GM12878 (cell line): ENCODE results near the gene ACAP1. TPM values are rescaled to one million over a fixed set of nuclear protein-coding genes. Genes with fewer than 3 reads are reported as not detected.

Experiments
- ATAC-seq: fragments of 200-7000 bp; cut with Tn5 transposase; 3 replicates; pipeline ENCODE4 v1.9.1; 2020; ENCODE audit warnings: mild to moderate bottlenecking, moderate library complexity
- BruUV-seq: library from RNA; stranded (reverse); fragments of 400-500 nt; replicated peaks from 2 replicates; lab custom pipeline; 2021; lab: Mats Ljungman, UMichigan
- CTCF ChIA-PET: fragments of 300-600 bp; sonication (Branson Sonifier 250); formaldehyde crosslinking; extraction: SDS; loops from one replicate; lab custom pipeline; 2021; ENCODE audit warnings: inconsistent platforms; lab: Yijun Ruan, JAX
- POLR2A ChIA-PET: fragments of 350-600 bp; formaldehyde crosslinking; extraction: SDS; loops from one replicate; lab custom pipeline; 2021; ENCODE audit warnings: inconsistent platforms; lab: Charles Lee
- RAD21 ChIA-PET: fragments of 300-600 bp; sonication (Branson Sonifier 250); formaldehyde crosslinking; loops from one replicate; lab custom pipeline; 2023; ENCODE audit warnings: antibody characterized with exemption; ENCODE audit not compliant: unreplicated experiment; lab: Charles Lee
- SMC1A ChIA-PET: fragments of 300-600 bp; sonication (Branson Sonifier 250); formaldehyde crosslinking; loops from one replicate; lab custom pipeline; 2023; ENCODE audit not compliant: unreplicated experiment, uncharacterized antibody; lab: Charles Lee
- DNase-seq: peaks from one replicate; pipeline ENCODE4 v3.0.0-alpha.2; 2011; ENCODE audit warnings: low read depth, low spot score
- FAIRE-seq: peaks from 3 replicates; lab custom pipeline; 2011; peaks lifted over from hg19 to GRCh38; lab: Jason Lieb, UNC
- H2AFZ ChIP-seq: 2 replicates; pipeline ENCODE4 v1.6.0; 2011; ENCODE audit warnings: low read depth, low read length, control low read depth; ENCODE audit not compliant: control insufficient read depth
- H3K27ac ChIP-seq: 2 replicates; pipeline ENCODE4 v1.5.1; 2011; ENCODE audit warnings: control low read depth; ENCODE audit not compliant: control insufficient read depth, insufficient read depth
- H3K27me3 ChIP-seq, 2 experiments: replicated peaks in 1 of 2; 2 replicates each; pipeline versions ENCODE4 v1.6.0 to v1.6.1; 2011; ENCODE audit warnings: low read length in 1 of 2; ENCODE audit not compliant: control insufficient read depth in 2 of 2, insufficient read depth in 2 of 2
- H3K36me3 ChIP-seq, 2 experiments: 2 replicates each; pipeline ENCODE4 v1.5.1; 2011; ENCODE audit warnings: low read length in 1 of 2; ENCODE audit not compliant: control insufficient read depth in 2 of 2, insufficient read depth in 2 of 2
- H3K4me1 ChIP-seq: 2 replicates; pipeline ENCODE4 v1.6.1; 2011; ENCODE audit warnings: mild to moderate bottlenecking, low read length, moderate library complexity, mixed read lengths; ENCODE audit not compliant: control insufficient read depth, insufficient read depth
- H3K4me2 ChIP-seq: 2 replicates; pipeline ENCODE4 v1.6.0; 2011; ENCODE audit warnings: control low read depth; ENCODE audit not compliant: control insufficient read depth, insufficient read depth
- H3K4me3 ChIP-seq: fragments of 200-600 bp; sonication (generic); 2 replicates; pipeline ENCODE4 v1.5.1; 2016
- H3K79me2 ChIP-seq: 2 replicates; pipeline ENCODE4 v1.6.0; 2011; ENCODE audit warnings: low read length; ENCODE audit not compliant: control insufficient read depth, insufficient read depth
- H3K9ac ChIP-seq: 2 replicates; pipeline ENCODE4 v1.8.0; 2011; ENCODE audit warnings: low read length, control low read depth, mixed read lengths; ENCODE audit not compliant: control insufficient read depth, insufficient read depth
- H3K9me3 ChIP-seq: replicated peaks from 3 replicates; pipeline ENCODE4 v1.5.1; 2011; ENCODE audit warnings: mild to moderate bottlenecking, low read length; ENCODE audit not compliant: control insufficient read depth, insufficient read depth
- H4K20me1 ChIP-seq: 2 replicates; pipeline ENCODE4 v1.6.0; 2011; ENCODE audit not compliant: control insufficient read depth, insufficient read depth
- CBX3 ChIP-seq: fragments of 200-600 bp; sonication (generic); IDR thresholded peaks from 2 replicates; pipeline ENCODE4 v1.6.1; 2016; ENCODE audit warnings: low read depth, borderline replicate concordance
- CBX5 ChIP-seq: sonication (generic); IDR thresholded peaks from 2 replicates; pipeline ENCODE4 v1.6.1; 2016; ENCODE audit warnings: low read depth, moderate library complexity, mild to moderate bottlenecking, inconsistent platforms
- EED ChIP-seq: sonication (generic); IDR thresholded peaks from 2 replicates; pipeline ENCODE4 v1.6.1; 2016; ENCODE audit warnings: antibody characterized with exemption, low read depth
- GATAD2B ChIP-seq: fragments of 450-650 bp; conservative IDR thresholded peaks from 2 replicates; pipeline ENCODE4 v1.6.1; 2017; ENCODE audit warnings: low read depth, mild to moderate bottlenecking, moderate library complexity
- HDAC6 ChIP-seq: fragments of 200-600 bp; sonication (generic); IDR thresholded peaks from one replicate; pipeline ENCODE4 v1.8.0; 2017; ENCODE audit warnings: antibody characterized with exemption; ENCODE audit not compliant: unreplicated experiment
- KDM1A ChIP-seq: fragments of 200-600 bp; sonication (generic); IDR thresholded peaks from 2 replicates; pipeline ENCODE4 v1.6.1; 2016; ENCODE audit warnings: borderline replicate concordance
- LARP7 ChIP-seq: fragments of 450-650 bp; IDR thresholded peaks from 2 replicates; pipeline ENCODE4 v1.6.1; 2017; ENCODE audit warnings: mild to moderate bottlenecking
- MTA2 ChIP-seq: fragments of 450-650 bp; IDR thresholded peaks from 2 replicates; pipeline ENCODE4 v1.6.1; 2016; ENCODE audit warnings: low read depth, mild to moderate bottlenecking, moderate library complexity
- NFIC ChIP-seq: IDR thresholded peaks from 2 replicates; pipeline ENCODE4 v1.6.1; 2012; ENCODE audit warnings: low read depth, mild to moderate bottlenecking, inconsistent platforms, low read length, moderate library complexity
- NFYB ChIP-seq: IDR thresholded peaks from 2 replicates; pipeline ENCODE4 v1.6.1; 2011; ENCODE audit warnings: low read depth, mild to moderate bottlenecking, low read length, improper control_type of control experiment, moderate library complexity; ENCODE audit not compliant: insufficient read depth
- PAX8 ChIP-seq: fragments of 450-650 bp; IDR thresholded peaks from 2 replicates; pipeline ENCODE4 v1.6.1; 2017; ENCODE audit warnings: mild to moderate bottlenecking, moderate library complexity
- POLR2A ChIP-seq: IDR thresholded peaks from 2 replicates; pipeline ENCODE4 v1.6.1; 2011; ENCODE audit warnings: low read depth, mild to moderate bottlenecking, low read length
- SPI1 ChIP-seq: IDR thresholded peaks from 2 replicates; pipeline ENCODE4 v1.6.1; 2011; ENCODE audit warnings: low read depth, mild to moderate bottlenecking, low read length, moderate library complexity, borderline replicate concordance; ENCODE audit not compliant: insufficient read depth
- STAT1 ChIP-seq: fragments of 450-650 bp; conservative IDR thresholded peaks from 2 replicates; pipeline ENCODE4 v1.6.1; 2014; ENCODE audit warnings: antibody characterized with exemption, mild to moderate bottlenecking
- YBX1 ChIP-seq: fragments of 450-650 bp; IDR thresholded peaks from 2 replicates; pipeline ENCODE4 v1.6.1; 2016; ENCODE audit warnings: antibody characterized with exemption
- ZSCAN29 ChIP-seq: fragments of 450-650 bp; IDR thresholded peaks from 2 replicates; pipeline ENCODE4 v1.6.1; 2017; ENCODE audit warnings: mild to moderate bottlenecking, moderate library complexity
- ZZZ3 ChIP-seq: IDR thresholded peaks from 2 replicates; pipeline ENCODE4 v1.6.1; 2011; ENCODE audit warnings: low read depth; ENCODE audit not compliant: control insufficient read depth, insufficient read length
- WGBS: methylation state at CpG from one replicate; pipeline ENCODE4 v1.1.6; 2016; ENCODE audit warnings: low lambda C conversion rate; ENCODE audit not compliant: insufficient replicate concordance, insufficient coverage; ENCODE audit errors: missing lambda C conversion rate; 5-methylcytosine and 5-hydroxymethylcytosine counted together
- in situ Hi-C: fragments of 300-500 bp; cut with MboI; formaldehyde crosslinking; loops from 9 replicates; pipeline ENCODE4 v1.14.3; 2018; ENCODE audit warnings: mixed read lengths
- intact Hi-C: fragments of 100-400 bp; cut with micrococcal nuclease; formaldehyde crosslinking; loops from one replicate; pipeline ENCODE4 v1.14.2; 2022; ENCODE audit not compliant: unreplicated experiment
- polyA plus RNA-seq, 11 experiments: library from polyadenylated mRNA; depleted of rRNA in 4 of 11; unstranded in 6 of 11; stranded (reverse) in 5 of 11; fragments of >200 nt; fragmentation: Nextera tagmentation in 4 of 11; fragmentation: Illumina TruSeq in 1 of 11; extraction: Ambion mirVana in 4 of 11; extraction: Trizol in 1 of 11; gene quantifications; 1 replicate in 1 of 11; 2 replicates in 10 of 11; pipeline versions ENCODE4 v1.2.1 to v1.2.3, GENCODE V29; 2011 to 2016; ENCODE audit warnings: inconsistent platforms in 2 of 11, missing spikeins in 2 of 11, low read depth in 1 of 11
- total RNA-seq, 4 experiments: library from RNA; depleted of rRNA in 3 of 4; stranded (reverse); fragments of >200 nt in 3 of 4; fragmentation: Illumina TruSeq in 1 of 4; extraction: Trizol in 1 of 4; gene quantifications; 2 replicates each; pipeline versions ENCODE4 v1.2.1 to v1.2.3, GENCODE V29; 2013 to 2021
- TF ChIP-seq, protein P1 (sequence below): fragments of 450-650 bp; IDR thresholded peaks from 2 replicates; pipeline ENCODE4 v1.6.1; 2017; ENCODE audit warnings: mild to moderate bottlenecking, low read depth, inconsistent platforms; ENCODE audit not compliant: poor library complexity, severe bottlenecking
- TF ChIP-seq, protein P2 (sequence below): IDR thresholded peaks from 2 replicates; pipeline ENCODE4 v1.6.1; 2012; ENCODE audit warnings: low read depth, low read length, improper control_type of control experiment

The ACAP1 gene
- total and polyA plus RNA-seq, 10 of the 15 experiments (the other 5 are each of a cell fraction or from before 2014, with no cell fraction given), result 5.7 to 245 (median 118) TPM

DNA sequence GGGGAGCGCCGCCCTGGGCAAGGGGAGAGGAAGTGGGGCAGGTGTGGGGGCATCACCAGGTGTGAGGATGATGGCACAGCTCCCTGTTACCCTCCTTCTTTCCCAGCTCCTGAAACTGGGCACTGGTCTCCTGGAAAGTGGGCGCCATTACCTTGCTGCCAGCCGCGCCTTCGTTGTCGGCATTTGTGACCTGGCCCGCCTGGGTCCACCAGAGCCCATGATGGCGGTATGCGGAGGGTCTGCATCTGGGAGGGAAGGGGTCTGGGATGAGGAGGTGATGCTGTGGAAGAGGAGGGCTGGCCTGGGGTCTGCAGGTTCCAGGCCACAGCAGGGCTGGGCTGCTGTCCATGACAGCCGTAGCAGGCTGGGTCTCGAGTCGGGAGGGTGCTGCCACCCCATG, 5.5 kb downstream of the ACAP1 start:
- H3K9me3 ChIP-seq, result no peaks in the 10 kb centered on the region
- peaks cover 3% of the 10 kb centered on the region; the same call in 1 of the 2 replicates for H3K4me1 ChIP-seq
- no peak overlapping the region for H3K4me3 ChIP-seq
- no peak for ATAC-seq
- CTCF ChIA-PET, result interaction anchor here (6.7 kb wide), 1 partner anchor 14 kb away, joined by 49 read pairs; the partner anchor contains the start of gene NEURL4
- no peak overlapping the region for H3K4me2 ChIP-seq
- DNase-seq, result no peak
- H4K20me1 ChIP-seq, result no peaks in the 10 kb centered on the region
- BruUV-seq, result no TSS peak
- RAD21 ChIA-PET, result no interaction called here
- POLR2A ChIA-PET, result interaction anchor here (1.6 kb wide), 1 partner anchor 11 kb away, joined by 11 read pairs; no protein-coding TSS in a partner anchor
- no peak overlapping the region for H3K9ac ChIP-seq
- peaks cover 17 to 46% of the 10 kb centered on the region in 2 experiments for H3K36me3 ChIP-seq
- WGBS, result 100% methylated on average over 13 of the region's 13 CpGs
- intact Hi-C loops (no loop called here), in situ Hi-C loops (no loop called here)
- H2AFZ ChIP-seq, result no peak overlapping the region
- no peak for FAIRE-seq
- TF ChIP-seq PAX8, result no peak
- TF ChIP-seq, protein P1, sequence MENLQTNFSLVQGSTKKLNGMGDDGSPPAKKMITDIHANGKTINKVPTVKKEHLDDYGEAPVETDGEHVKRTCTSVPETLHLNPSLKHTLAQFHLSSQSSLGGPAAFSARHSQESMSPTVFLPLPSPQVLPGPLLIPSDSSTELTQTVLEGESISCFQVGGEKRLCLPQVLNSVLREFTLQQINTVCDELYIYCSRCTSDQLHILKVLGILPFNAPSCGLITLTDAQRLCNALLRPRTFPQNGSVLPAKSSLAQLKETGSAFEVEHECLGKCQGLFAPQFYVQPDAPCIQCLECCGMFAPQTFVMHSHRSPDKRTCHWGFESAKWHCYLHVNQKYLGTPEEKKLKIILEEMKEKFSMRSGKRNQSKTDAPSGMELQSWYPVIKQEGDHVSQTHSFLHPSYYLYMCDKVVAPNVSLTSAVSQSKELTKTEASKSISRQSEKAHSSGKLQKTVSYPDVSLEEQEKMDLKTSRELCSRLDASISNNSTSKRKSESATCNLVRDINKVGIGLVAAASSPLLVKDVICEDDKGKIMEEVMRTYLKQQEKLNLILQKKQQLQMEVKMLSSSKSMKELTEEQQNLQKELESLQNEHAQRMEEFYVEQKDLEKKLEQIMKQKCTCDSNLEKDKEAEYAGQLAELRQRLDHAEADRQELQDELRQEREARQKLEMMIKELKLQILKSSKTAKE, result no peak
- no peak for TF ChIP-seq LARP7
- TF ChIP-seq ZZZ3, result no peak
- no peak for TF ChIP-seq EED
- TF ChIP-seq NFIC, result no peak
- TF ChIP-seq HDAC6, result no peak
- TF ChIP-seq POLR2A, result no peak
- TF ChIP-seq CBX5, result no peak
- TF ChIP-seq GATAD2B, result no peak
- no peak for TF ChIP-seq ZSCAN29
- TF ChIP-seq SPI1, result no peak
- TF ChIP-seq STAT1, result no peak
- TF ChIP-seq NFYB, result no peak
- TF ChIP-seq MTA2, result no peak
- no peak for TF ChIP-seq CBX3
- no peak for TF ChIP-seq KDM1A
- TF ChIP-seq, protein P2, sequence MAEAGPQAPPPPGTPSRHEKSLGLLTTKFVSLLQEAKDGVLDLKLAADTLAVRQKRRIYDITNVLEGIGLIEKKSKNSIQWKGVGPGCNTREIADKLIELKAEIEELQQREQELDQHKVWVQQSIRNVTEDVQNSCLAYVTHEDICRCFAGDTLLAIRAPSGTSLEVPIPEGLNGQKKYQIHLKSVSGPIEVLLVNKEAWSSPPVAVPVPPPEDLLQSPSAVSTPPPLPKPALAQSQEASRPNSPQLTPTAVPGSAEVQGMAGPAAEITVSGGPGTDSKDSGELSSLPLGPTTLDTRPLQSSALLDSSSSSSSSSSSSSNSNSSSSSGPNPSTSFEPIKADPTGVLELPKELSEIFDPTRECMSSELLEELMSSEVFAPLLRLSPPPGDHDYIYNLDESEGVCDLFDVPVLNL, result no peak
- TF ChIP-seq YBX1, result no peak
- H3K27me3 ChIP-seq, result no peaks in the 10 kb centered on the region
- H3K79me2 ChIP-seq, result peaks cover 22% of the 10 kb centered on the region
- SMC1A ChIA-PET, result interaction anchor here (1.0 kb wide), 1 partner anchor 148 kb away, joined by 3 read pairs; no protein-coding TSS in a partner anchor
- H3K27ac ChIP-seq, result no peak overlapping the region
